Activated naive CD4-positive, alpha-beta T cell (primary cell): ENCODE data around the gene DNAJC2.
A peak's percentile ranks its signal among the peaks of the same experiment; 100 is the strongest.

Source experiments
- DNase-seq, 4 experiments: peaks; one replicate each; lab custom pipeline; 2025; lab: John Stamatoyannopoulos, UW

DNAJC2 gene

GRCh38 chr7:103344453-103345149, at the start of gene DNAJC2:
Gene DNAJC2 (minus strand): TSS chr7:103344767. CDS start chr7:103344622, 145 bp downstream.
- DNase-seq = peak; percentile 50 to 69 (median 58)

- DNase-seq = no peak
Measured at GRCh38 chr7:103391976-103392375, 47.4 kb upstream of the DNAJC2 start.

- no peak for DNase-seq
Measured at GRCh38 chr7:103391150-103391549, 46.6 kb upstream of the DNAJC2 start.

GRCh38 chr7:103389263-103389662, 44.7 kb upstream of the DNAJC2 start:
- no peak for DNase-seq

GRCh38 chr7:103388469-103389140, 44.0 kb upstream of the DNAJC2 start:
- no peak for DNase-seq

GRCh38 chr7:103387242-103387641, 42.7 kb upstream of the DNAJC2 start:
- DNase-seq = no peak

- no peak for DNase-seq
Measured at GRCh38 chr7:103382032-103382402, 37.5 kb upstream of the DNAJC2 start.

GRCh38 chr7:103381280-103382031, 36.9 kb upstream of the DNAJC2 start:
- no peak for DNase-seq

GRCh38 chr7:103380395-103381191, 36.0 kb upstream of the DNAJC2 start:
- no peak for DNase-seq

GRCh38 chr7:103379270-103379975, 34.9 kb upstream of the DNAJC2 start:
- no peak for DNase-seq

GRCh38 chr7:103373866-103374643, 29.5 kb upstream of the DNAJC2 start:
- no peak for DNase-seq

GRCh38 chr7:103369432-103369831, 24.9 kb upstream of the DNAJC2 start:
- DNase-seq = no peak

GRCh38 chr7:103349805-103350204, 5.2 kb upstream of the DNAJC2 start:
- DNase-seq = no peak

- no peak for DNase-seq
Measured at GRCh38 chr7:103348959-103349358, 4.4 kb upstream of the DNAJC2 start.

- DNase-seq = no peak
Measured at GRCh38 chr7:103348452-103348851, 3.9 kb upstream of the DNAJC2 start.

- DNase-seq = peak; percentile 9 to 67 (median 46)
Measured at GRCh38 chr7:103347507-103348267, 3.1 kb upstream of the DNAJC2 start, which contains the start of gene PSMC2. Gene PSMC2 (plus strand): TSS chr7:103347643. CDS start chr7:103347712, 69 bp downstream.

GRCh38 chr7:103346396-103346795, 1.8 kb upstream of the DNAJC2 start:
- no peak for DNase-seq

GRCh38 chr7:103343758-103344452, 662 bp downstream of the DNAJC2 start:
- no peak for DNase-seq

- no peak for DNase-seq
Measured at GRCh38 chr7:103343332-103343731, 1.2 kb downstream of the DNAJC2 start.
